HCT116 (cell line): ENCODE results near the gene SUN5. TPM values are rescaled to one million over a fixed set of nuclear protein-coding genes. Genes with fewer than 3 reads are reported as not detected.

ENCODE experiments used
- ATAC-seq: fragments of 200-7000 bp; cut with Tn5 transposase; 2 replicates; pipeline ENCODE4 v1.9.1; 2020; ENCODE audit warnings: mild to moderate bottlenecking, moderate library complexity
- BruUV-seq: library from RNA; stranded (reverse); fragments of 400-500 nt; replicated peaks from 2 replicates; lab custom pipeline; 2021; lab: Mats Ljungman, UMichigan
- CTCF ChIA-PET: fragments of 300-600 bp; sonication (Branson Sonifier 250); formaldehyde crosslinking; loops from one replicate; lab custom pipeline; 2021; ENCODE audit warnings: antibody characterized with exemption; lab: Charles Lee
- POLR2A ChIA-PET: fragments of 300-600, 350-600 bp; sonication (Branson Sonifier 250); formaldehyde crosslinking; loops from one replicate; lab custom pipeline; 2021; ENCODE audit warnings: antibody characterized with exemption; lab: Charles Lee
- RAD21 ChIA-PET, 2 experiments: fragments of 300-600 bp; sonication (Branson Sonifier 250); formaldehyde crosslinking; loops; one replicate each; lab custom pipeline; 2023; ENCODE audit warnings: low total read pairs in 2 of 2; ENCODE audit not compliant: uncharacterized antibody in 2 of 2, unreplicated experiment in 2 of 2, low non-redundant PET in 1 of 2; lab: Charles Lee
- DNase-seq: peaks from one replicate; pipeline ENCODE4 v3.0.0-alpha.2; 2010; ENCODE audit warnings: low read depth, low spot score
- H2AFZ ChIP-seq: fragments of 200-600 bp; shearing (Covaris generic), sonication (generic); 2 replicates; pipeline ENCODE4 v1.6.1; 2017; ENCODE audit warnings: low read depth, mixed run types, mixed read lengths, antibody characterized with exemption, low read length; ENCODE audit not compliant: poor library complexity, severe bottlenecking
- H3K27ac ChIP-seq: 2 replicates; pipeline ENCODE4 v1.5.1; 2012; ENCODE audit warnings: low read depth, low read length
- H3K27me3 ChIP-seq: fragments of 200-600 bp; sonication (generic); 2 replicates; pipeline ENCODE4 v1.6.1; 2016; ENCODE audit warnings: mixed run types, low read length, mixed read lengths; ENCODE audit not compliant: insufficient read depth
- H3K36me3 ChIP-seq, 2 experiments: fragments of 200-500 bp in 1 of 2; fragments of 200-600 bp in 1 of 2; sonication (Bioruptor generic) in 1 of 2; sonication (generic) in 1 of 2; 2 replicates each; pipeline versions ENCODE4 v1.5.1 to v1.6.1; 2014 to 2016; ENCODE audit warnings: low read length in 2 of 2, inconsistent platforms in 1 of 2, mixed read lengths in 1 of 2, mixed run types in 1 of 2; ENCODE audit not compliant: insufficient read depth in 2 of 2, control insufficient read depth in 1 of 2
- H3K4me1 ChIP-seq, 2 experiments: fragments of 200-600 bp in 1 of 2; sonication (generic) in 1 of 2; 2 replicates each; pipeline versions ENCODE4 v1.5.1 to v1.6.1; 2012 to 2017; ENCODE audit warnings: low read length in 2 of 2, inconsistent platforms in 1 of 2, mild to moderate bottlenecking in 1 of 2, mixed read lengths in 1 of 2, mixed run types in 1 of 2, moderate library complexity in 1 of 2; ENCODE audit not compliant: insufficient read depth in 2 of 2, control insufficient read depth in 1 of 2
- H3K4me2 ChIP-seq: fragments of 200-600 bp; sonication (generic); 2 replicates; pipeline ENCODE4 v1.6.1; 2017; ENCODE audit warnings: mixed run types, low read length, mixed read lengths
- H3K4me3 ChIP-seq, 2 experiments: fragments of 200-600 bp in 1 of 2; sonication (generic) in 1 of 2; replicated peaks in 1 of 2; 2 replicates each; pipeline ENCODE4 v1.5.1; 2011 to 2016; ENCODE audit warnings: low read length in 2 of 2, control low read depth in 1 of 2, low read depth in 1 of 2, mild to moderate bottlenecking in 1 of 2, mixed read lengths in 1 of 2, mixed run types in 1 of 2
- H3K79me2 ChIP-seq: fragments of 200-600 bp; sonication (generic); 2 replicates; pipeline ENCODE4 v1.6.1; 2017; ENCODE audit warnings: mild to moderate bottlenecking, mixed run types, low read length, moderate library complexity, mixed read lengths; ENCODE audit not compliant: insufficient read depth
- H3K9ac ChIP-seq: fragments of 200-600 bp; sonication (generic); 2 replicates; pipeline ENCODE4 v1.6.1; 2016; ENCODE audit warnings: low read length, mixed read lengths
- H3K9me2 ChIP-seq: fragments of 200-600 bp; sonication (generic), shearing (Covaris generic); 2 replicates; pipeline ENCODE4 v1.6.1; 2017; ENCODE audit warnings: mixed run types, mild to moderate bottlenecking, moderate library complexity; ENCODE audit not compliant: insufficient read depth
- H3K9me3 ChIP-seq, 2 experiments: fragments of 200-500 bp in 1 of 2; fragments of 200-600 bp in 1 of 2; sonication (Bioruptor generic) in 1 of 2; sonication (generic) in 1 of 2; 2 replicates each; pipeline ENCODE4 v1.6.1; 2014 to 2017; ENCODE audit warnings: low read length in 2 of 2, mixed read lengths in 2 of 2, inconsistent platforms in 1 of 2, low read depth in 1 of 2, mild to moderate bottlenecking in 1 of 2, mixed run types in 1 of 2, moderate library complexity in 1 of 2; ENCODE audit not compliant: control insufficient read depth in 1 of 2, insufficient read depth in 1 of 2
- H4K20me1 ChIP-seq: fragments of 200-600 bp; sonication (generic), shearing (Covaris generic); 2 replicates; pipeline ENCODE4 v1.6.1; 2017; ENCODE audit warnings: mixed run types, mild to moderate bottlenecking, moderate library complexity; ENCODE audit not compliant: insufficient read depth
- CBX3 ChIP-seq: IDR thresholded peaks from 2 replicates; pipeline ENCODE4 v1.6.1; 2012; ENCODE audit warnings: low read depth
- CEBPB ChIP-seq: IDR thresholded peaks from 2 replicates; pipeline ENCODE4 v1.6.1; 2012; ENCODE audit warnings: low read depth
- EGR1 ChIP-seq: IDR thresholded peaks from 2 replicates; pipeline ENCODE4 v1.6.1; 2012; ENCODE audit warnings: low read depth
- ELF1 ChIP-seq: IDR thresholded peaks from 2 replicates; pipeline ENCODE4 v1.6.1; 2012; ENCODE audit warnings: low read depth, borderline replicate concordance
- EZH2 ChIP-seq: fragments of 200-600 bp; sonication (generic); IDR thresholded peaks from 2 replicates; pipeline ENCODE4 v1.6.1; 2017; ENCODE audit warnings: antibody characterized with exemption, mixed run types
- EZH2phosphoT487 ChIP-seq: fragments of 200-600 bp; IDR thresholded peaks from 2 replicates; pipeline ENCODE4 v1.6.1; 2018; ENCODE audit warnings: antibody characterized with exemption, borderline replicate concordance
- FOSL1 ChIP-seq: IDR thresholded peaks from 2 replicates; pipeline ENCODE4 v1.6.1; 2012; ENCODE audit warnings: low read depth
- JUND ChIP-seq: IDR thresholded peaks from 2 replicates; pipeline ENCODE4 v1.6.1; 2012
- POLR2A ChIP-seq: IDR thresholded peaks from 2 replicates; pipeline ENCODE4 v1.7.0; 2011; ENCODE audit warnings: borderline replicate concordance; ENCODE audit not compliant: insufficient read depth, insufficient read length; ENCODE audit errors: extremely low read depth
- POLR2AphosphoS5 ChIP-seq: IDR thresholded peaks from 2 replicates; pipeline ENCODE4 v1.6.1; 2011; ENCODE audit warnings: mild to moderate bottlenecking, low read depth, low read length, moderate library complexity
- RAD21 ChIP-seq: IDR thresholded peaks from 2 replicates; pipeline ENCODE4 v1.6.1; 2012; ENCODE audit warnings: low read depth, mild to moderate bottlenecking
- SP1 ChIP-seq: IDR thresholded peaks from 2 replicates; pipeline ENCODE4 v1.6.1; 2012; ENCODE audit warnings: low read depth
- YY1 ChIP-seq: IDR thresholded peaks from 2 replicates; pipeline ENCODE4 v1.6.1; 2011; ENCODE audit warnings: low read length, low read depth, moderate library complexity, mild to moderate bottlenecking; ENCODE audit not compliant: insufficient replicate concordance; ENCODE audit errors: extremely low read depth
- ZNF274 ChIP-seq: fragments of 200-500 bp; sonication (Bioruptor generic); IDR thresholded peaks from 2 replicates; pipeline ENCODE4 v1.6.1; 2014; ENCODE audit warnings: mild to moderate bottlenecking, low read depth, low read length, inconsistent platforms
- intact Hi-C: fragments of 100-400 bp; cut with micrococcal nuclease; formaldehyde crosslinking; loops from 2 replicates; pipeline ENCODE4 v1.10.0; 2022
- total RNA-seq: library from RNA; stranded (reverse); gene quantifications from one replicate; pipeline ENCODE4 v1.2.1, GENCODE V29; 2021; ENCODE audit not compliant: unreplicated experiment
- TF ChIP-seq, protein P1 (sequence below): IDR thresholded peaks from 2 replicates; pipeline ENCODE4 v1.6.1; 2011; ENCODE audit warnings: mild to moderate bottlenecking, low read length, moderate library complexity; ENCODE audit not compliant: insufficient replicate concordance; ENCODE audit errors: extremely low read depth

The SUN5 gene
- total RNA-seq, 1 experiment from 2014 or later, result not detected

DNA sequence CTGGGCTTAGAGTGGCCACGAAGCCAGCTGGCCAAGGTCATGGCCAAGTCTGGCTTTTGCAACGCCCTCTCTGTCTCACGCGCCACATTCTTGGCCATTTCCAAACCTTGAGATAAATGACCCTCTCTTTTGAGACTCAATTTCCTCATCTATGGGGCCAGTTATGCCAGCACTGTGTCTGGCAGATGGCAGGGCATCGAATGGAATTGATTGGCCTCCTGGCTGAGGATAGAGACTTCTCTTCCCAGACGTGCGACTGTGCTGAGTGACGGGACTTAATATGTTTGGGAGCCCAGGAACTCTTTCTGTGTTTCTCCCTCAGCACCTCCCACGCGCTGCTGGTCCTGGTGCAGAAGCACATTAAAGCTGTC lies 10.9 kb upstream of the SUN5 start:
- Histone ChIP-seq H3K9ac (no peak overlapping the region), H2AFZ (no peak overlapping the region), H3K9me2 (no peaks in the 10 kb centered on the region), H3K27me3 (peaks cover 13% of the 10 kb centered on the region; the same call in 1 of the 2 replicates), H3K4me2 (no peak overlapping the region), H3K27ac (no peak overlapping the region), H3K9me3 (no peaks in the 10 kb centered on the region), H3K4me1 (no peaks in the 10 kb centered on the region), H3K4me3 (no peak overlapping the region), H3K36me3 (no peaks in the 10 kb centered on the region), H4K20me1 (no peaks in the 10 kb centered on the region), H3K79me2 (no peaks in the 10 kb centered on the region)
- DNase-seq (no peak), ATAC-seq (no peak)
- POLR2A ChIA-PET, result no interaction called here
- BruUV-seq, result no TSS peak
- CTCF ChIA-PET, result no interaction called here
- TF ChIP-seq JUND, result no peak
- no peak for TF ChIP-seq CEBPB
- no peak for TF ChIP-seq YY1
- TF ChIP-seq RAD21, result no peak
- TF ChIP-seq SP1, result no peak
- TF ChIP-seq CBX3, result no peak
- no peak for TF ChIP-seq ZNF274
- TF ChIP-seq POLR2AphosphoS5, result no peak
- no peak for TF ChIP-seq EZH2
- TF ChIP-seq POLR2A, result no peak
- no peak for TF ChIP-seq EZH2phosphoT487
- intact Hi-C loops, result no loop called here
- RAD21 ChIA-PET, result no interaction called here

DNA sequence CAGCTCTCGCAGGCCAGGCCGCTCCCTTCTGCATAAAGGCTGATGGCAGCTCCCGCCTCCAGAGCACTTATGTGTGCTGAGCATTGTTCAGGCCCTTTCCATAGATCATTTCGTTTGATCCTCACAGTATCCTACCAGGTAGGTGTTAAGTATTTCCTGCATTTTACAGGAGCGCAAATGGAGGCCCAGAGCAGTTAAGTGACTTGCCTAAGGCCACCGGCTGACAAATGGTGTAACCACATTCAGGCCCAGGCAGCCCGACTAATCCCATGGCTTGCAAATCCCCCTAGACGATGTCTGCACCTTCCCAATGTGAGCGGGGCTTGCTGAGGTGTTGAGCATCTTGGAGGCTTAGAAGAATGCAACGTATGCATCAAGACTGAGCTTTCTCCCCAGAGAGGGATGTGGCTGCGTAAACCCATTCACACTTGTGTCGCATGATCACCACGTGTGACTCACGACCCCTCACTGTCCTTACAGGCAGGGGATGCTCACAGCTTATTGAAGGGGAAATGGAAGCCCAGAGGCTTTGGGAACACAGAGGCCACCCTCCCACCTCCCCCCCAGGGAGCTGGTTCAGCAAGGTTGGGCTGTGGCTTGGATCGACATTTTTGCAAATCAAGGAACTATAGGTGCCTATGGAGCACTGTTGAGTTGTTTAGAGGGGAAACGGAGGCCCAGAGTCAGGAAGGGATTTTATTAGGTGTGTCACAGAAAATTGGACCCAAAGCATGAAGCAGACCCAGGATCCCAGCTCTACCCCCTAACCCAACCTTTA lies 10.3 kb upstream of the SUN5 start:
- ChIA-PET RAD21 (no interaction called here), CTCF (no interaction called here), POLR2A (no interaction called here)
- H3K9me2 ChIP-seq, result no peaks in the 10 kb centered on the region
- no peak overlapping the region for H3K9ac ChIP-seq
- intact Hi-C loops, result no loop called here
- H3K79me2 ChIP-seq, result no peaks in the 10 kb centered on the region
- ATAC-seq (no peak), DNase-seq (no peak)
- no peaks in the 10 kb centered on the region for H4K20me1 ChIP-seq
- no TSS peak for BruUV-seq
- H3K27ac ChIP-seq, result no peak overlapping the region
- H3K4me3 ChIP-seq, result no peak overlapping the region
- no peaks in the 10 kb centered on the region for H3K36me3 ChIP-seq
- no peaks in the 10 kb centered on the region for H3K9me3 ChIP-seq
- H3K27me3 ChIP-seq, result peaks cover 13% of the 10 kb centered on the region; the same call in 1 of the 2 replicates
- no peaks in the 10 kb centered on the region for H3K4me1 ChIP-seq
- no peak overlapping the region for H3K4me2 ChIP-seq
- no peak overlapping the region for H2AFZ ChIP-seq
- TF ChIP-seq EZH2phosphoT487 (no peak), ELF1 (no peak), JUND (no peak), POLR2A (no peak), ZNF274 (no peak), CBX3 (no peak), YY1 (no peak), SP1 (no peak), EGR1 (no peak), FOSL1 (no peak), CEBPB (no peak)
- TF ChIP-seq, protein P1, sequence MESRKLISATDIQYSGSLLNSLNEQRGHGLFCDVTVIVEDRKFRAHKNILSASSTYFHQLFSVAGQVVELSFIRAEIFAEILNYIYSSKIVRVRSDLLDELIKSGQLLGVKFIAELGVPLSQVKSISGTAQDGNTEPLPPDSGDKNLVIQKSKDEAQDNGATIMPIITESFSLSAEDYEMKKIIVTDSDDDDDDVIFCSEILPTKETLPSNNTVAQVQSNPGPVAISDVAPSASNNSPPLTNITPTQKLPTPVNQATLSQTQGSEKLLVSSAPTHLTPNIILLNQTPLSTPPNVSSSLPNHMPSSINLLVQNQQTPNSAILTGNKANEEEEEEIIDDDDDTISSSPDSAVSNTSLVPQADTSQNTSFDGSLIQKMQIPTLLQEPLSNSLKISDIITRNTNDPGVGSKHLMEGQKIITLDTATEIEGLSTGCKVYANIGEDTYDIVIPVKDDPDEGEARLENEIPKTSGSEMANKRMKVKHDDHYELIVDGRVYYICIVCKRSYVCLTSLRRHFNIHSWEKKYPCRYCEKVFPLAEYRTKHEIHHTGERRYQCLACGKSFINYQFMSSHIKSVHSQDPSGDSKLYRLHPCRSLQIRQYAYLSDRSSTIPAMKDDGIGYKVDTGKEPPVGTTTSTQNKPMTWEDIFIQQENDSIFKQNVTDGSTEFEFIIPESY, result no peak
